WTC11 (cell line): ENCODE data around the gene TBC1D22A. TPM values are rescaled to one million over a fixed set of nuclear protein-coding genes. Genes with fewer than 3 reads are reported as not detected.

Experiments used
- ATAC-seq: fragments of 200-7000 bp; cut with Tn5 transposase; 2 replicates; pipeline ENCODE4 v1.10.0; 2021; ENCODE audit warnings: mild to moderate bottlenecking, moderate library complexity
- CTCF ChIA-PET: fragments of 300-600 bp; sonication (Branson Sonifier 250); formaldehyde crosslinking; loops from one replicate; lab custom pipeline; 2021; ENCODE audit warnings: antibody characterized with exemption; lab: Charles Lee
- POLR2A ChIA-PET: fragments of 350-600 bp; sonication (Branson Sonifier 250); formaldehyde crosslinking; loops from one replicate; lab custom pipeline; 2021; ENCODE audit warnings: antibody characterized with exemption; lab: Charles Lee
- DNase-seq: peaks from one replicate; pipeline ENCODE4 v3.0.0; 2021; ENCODE audit warnings: low spot score
- H3K27ac Mint-ChIP-seq: 2 replicates; pipeline ENCODE4 v1.8.0; 2021; ENCODE audit warnings: mixed read lengths
- H3K27me3 Mint-ChIP-seq: 2 replicates; pipeline ENCODE4 v1.8.0; 2021; ENCODE audit warnings: low read depth, mild to moderate bottlenecking, moderate library complexity, mixed read lengths
- H3K36me3 Mint-ChIP-seq: 2 replicates; pipeline ENCODE4 v1.8.0; 2021; ENCODE audit warnings: mixed read lengths
- H3K4me1 Mint-ChIP-seq: 2 replicates; pipeline ENCODE4 v1.8.0; 2022; ENCODE audit warnings: mixed read lengths
- H3K4me3 Mint-ChIP-seq: 2 replicates; pipeline ENCODE4 v1.8.0; 2021; ENCODE audit warnings: mild to moderate bottlenecking, moderate library complexity, mixed read lengths
- H3K9me3 Mint-ChIP-seq: 2 replicates; pipeline ENCODE4 v1.8.0; 2021; ENCODE audit warnings: mixed read lengths
- CTCF ChIP-seq: fragments of 200-600 bp; IDR thresholded peaks from 2 replicates; pipeline ENCODE4 v1.8.0; 2022; ENCODE audit warnings: antibody characterized with exemption
- E2F1 ChIP-seq: sonication (generic); formaldehyde crosslinking; IDR thresholded peaks from 2 replicates; pipeline ENCODE4 v1.8.0; 2022; ENCODE audit warnings: mild to moderate bottlenecking, missing genetic modification reagents
- ERG ChIP-seq: fragments of 250-450 bp; sonication (Bioruptor Pico); IDR thresholded peaks from 2 replicates; pipeline ENCODE4 v1.8.0; 2021; ENCODE audit warnings: mild to moderate bottlenecking
- ESRRA ChIP-seq: sonication (generic); formaldehyde crosslinking; IDR thresholded peaks from 2 replicates; pipeline ENCODE4 v1.8.1; 2022; ENCODE audit warnings: mild to moderate bottlenecking, missing genetic modification reagents, borderline replicate concordance
- GTF2I ChIP-seq: fragments of 250-450 bp; sonication (Bioruptor Pico); conservative IDR thresholded peaks from 2 replicates; pipeline ENCODE4 v1.4.0; 2021; ENCODE audit warnings: mild to moderate bottlenecking
- JUN ChIP-seq: sonication (generic); formaldehyde crosslinking; IDR thresholded peaks from 2 replicates; pipeline ENCODE4 v1.8.0; 2023; ENCODE audit warnings: mild to moderate bottlenecking, missing genetic modification reagents
- KAT7 ChIP-seq: sonication (generic); formaldehyde crosslinking; IDR thresholded peaks from 2 replicates; pipeline ENCODE4 v1.8.1; 2023; ENCODE audit warnings: missing genetic modification reagents, mild to moderate bottlenecking, borderline replicate concordance
- MLX ChIP-seq: sonication (generic); formaldehyde crosslinking; IDR thresholded peaks from 2 replicates; pipeline ENCODE4 v1.8.1; 2023; ENCODE audit warnings: mild to moderate bottlenecking, missing genetic modification reagents, moderate library complexity
- NFE2L1 ChIP-seq: sonication (generic); formaldehyde crosslinking; IDR thresholded peaks from 2 replicates; pipeline ENCODE4 v1.8.1; 2023; ENCODE audit warnings: missing genetic modification reagents
- NR2C2 ChIP-seq: sonication (generic); formaldehyde crosslinking; IDR thresholded peaks from 2 replicates; pipeline ENCODE4 v1.8.0; 2022; ENCODE audit warnings: mild to moderate bottlenecking, missing genetic modification reagents
- PRDM15 ChIP-seq: sonication (generic); formaldehyde crosslinking; IDR thresholded peaks from 2 replicates; pipeline ENCODE4 v1.8.0; 2022; ENCODE audit warnings: missing genetic modification reagents
- RORB ChIP-seq: fragments of 250-450 bp; sonication (Bioruptor Pico); IDR thresholded peaks from 2 replicates; pipeline ENCODE4 v1.9.0; 2021; ENCODE audit warnings: mild to moderate bottlenecking
- SMAD4 ChIP-seq: sonication (generic); formaldehyde crosslinking; IDR thresholded peaks from 2 replicates; pipeline ENCODE4 v1.8.0; 2022; ENCODE audit warnings: mild to moderate bottlenecking, missing genetic modification reagents
- TCF7 ChIP-seq: sonication (generic); formaldehyde crosslinking; IDR thresholded peaks from 2 replicates; pipeline ENCODE4 v1.8.0; 2022; ENCODE audit warnings: mild to moderate bottlenecking, low read depth, missing genetic modification reagents, moderate library complexity
- ZNF121 ChIP-seq: sonication (generic); formaldehyde crosslinking; IDR thresholded peaks from 2 replicates; pipeline ENCODE4 v1.8.0; 2023; ENCODE audit warnings: missing genetic modification reagents
- ZNF416 ChIP-seq: fragments of 250-450 bp; sonication (Bioruptor Pico); IDR thresholded peaks from 2 replicates; pipeline ENCODE4 v1.9.0; 2021; ENCODE audit warnings: mild to moderate bottlenecking, inconsistent platforms
- ZNF512 ChIP-seq: sonication (generic); formaldehyde crosslinking; IDR thresholded peaks from 2 replicates; pipeline ENCODE4 v1.8.1; 2022; ENCODE audit warnings: missing genetic modification reagents, borderline replicate concordance
- total RNA-seq: library from RNA; stranded (reverse); gene quantifications from 3 replicates; pipeline ENCODE4 v1.2.3, GENCODE V29; 2021

The TBC1D22A gene
- total RNA-seq, 1 experiment from 2014 or later: 18.1 TPM

GRCh38 chr22:47064016-47064415, 301.6 kb downstream of the TBC1D22A start:
- Mint-ChIP-seq H3K9me3 (no peaks in the 10 kb centered on the region), H3K36me3 (peaks cover 3% of the 10 kb centered on the region; the same call in 1 of the 2 replicates), H3K27me3 (no peaks in the 10 kb centered on the region), H3K4me1 (peaks cover 8% of the 10 kb centered on the region), H3K4me3 (no peak overlapping the region), H3K27ac (no peak overlapping the region)
- ChIA-PET POLR2A (no interaction called here), CTCF (no interaction called here)
- TF ChIP-seq ERG: no peak
- DNase-seq: no peak
- ATAC-seq: no peak

- H3K36me3 Mint-ChIP-seq: peaks cover 3% of the 10 kb centered on the region; the same call in 1 of the 2 replicates
- ChIA-PET CTCF (no interaction called here), POLR2A (no interaction called here)
- no peak for DNase-seq
- H3K4me3 Mint-ChIP-seq: no peak overlapping the region
- no peaks in the 10 kb centered on the region for H3K27me3 Mint-ChIP-seq
- no peak overlapping the region for H3K27ac Mint-ChIP-seq
- ATAC-seq: no peak
- H3K4me1 Mint-ChIP-seq: peaks cover 8% of the 10 kb centered on the region
- TF ChIP-seq ZNF512 (CRISPR knock-in tag): no peak
- TF ChIP-seq ZNF121: no peak
- no peak for TF ChIP-seq KAT7 (CRISPR knock-in tag)
- TF ChIP-seq PRDM15 (CRISPR knock-in tag): no peak
- TF ChIP-seq JUN (CRISPR knock-in tag): no peak
- no peak for TF ChIP-seq ESRRA (CRISPR knock-in tag)
- no peak for TF ChIP-seq GTF2I (CRISPR knock-in tag)
- no peak for TF ChIP-seq E2F1
- TF ChIP-seq NFE2L1: no peak
- TF ChIP-seq CTCF: no peak
- TF ChIP-seq RORB (CRISPR knock-in tag): no peak
- TF ChIP-seq TCF7 (CRISPR knock-in tag): no peak
- no peak for TF ChIP-seq SMAD4 (CRISPR knock-in tag)
- no peak for TF ChIP-seq NR2C2 (CRISPR knock-in tag)
- TF ChIP-seq MLX (CRISPR knock-in tag): no peak
- no peak for TF ChIP-seq ZNF416 (CRISPR knock-in tag)
- 0 out of 2 replicates have a peak, but pooled peaks cover 2% of the 10 kb centered on the region for H3K9me3 Mint-ChIP-seq
Observed at GRCh38 chr22:47064416-47064815, 302.0 kb downstream of the TBC1D22A start.
